Fibroblast of the conjunctiva (primary cell): Measurements from ENCODE around the gene SLC34A1.

ENCODE experiments used
- DNase-seq: peaks from one replicate; pipeline ENCODE4 v3.0.0-alpha.2; 2010; ENCODE audit warnings: low read depth

The SLC34A1 gene

DNA sequence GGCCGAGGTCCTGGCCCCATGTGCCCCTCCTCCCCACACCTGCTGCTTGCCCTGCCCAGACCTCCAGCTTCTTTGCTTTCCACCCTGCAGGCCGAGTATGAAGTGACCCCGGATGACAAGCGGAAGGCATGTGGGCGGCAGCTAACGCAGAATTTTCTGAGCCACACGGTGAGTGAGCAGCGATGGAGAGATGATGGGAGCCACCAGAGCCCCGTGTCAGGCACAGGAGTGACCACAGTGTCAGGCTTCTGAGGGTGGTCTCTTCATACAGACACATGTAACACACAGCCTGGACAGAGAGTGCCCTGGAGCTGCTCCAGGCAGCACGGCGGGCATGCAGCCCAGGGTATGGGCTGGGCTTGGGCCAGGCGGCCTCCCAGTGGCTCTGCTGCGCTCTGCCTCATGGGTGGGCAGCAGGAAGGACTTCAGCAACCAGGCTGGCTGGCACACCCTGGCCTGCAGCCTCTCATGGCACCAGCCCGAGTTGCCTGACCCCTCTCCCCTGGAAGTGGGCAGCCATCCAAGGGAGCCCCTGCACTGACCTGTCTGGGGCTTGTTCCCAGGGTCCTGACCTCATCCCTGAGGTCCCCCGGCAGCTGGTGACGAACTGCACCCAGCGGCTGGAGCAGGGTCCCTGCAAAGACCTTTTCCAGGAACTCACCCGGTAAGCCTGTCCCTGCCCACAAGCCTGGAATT lies 48.1 kb downstream of the SLC34A1 start:
- no peak for DNase-seq

- no peak for DNase-seq
These were observed 48.8 kb downstream of the SLC34A1 start for GRCh38 chr5:177432839-177433657.

- no peak for DNase-seq
These were observed 49.5 kb downstream of the SLC34A1 start for GRCh38 chr5:177433658-177434217.

GRCh38 chr5:177434437-177434836 lies 50.2 kb downstream of the SLC34A1 start:
- no peak for DNase-seq

DNA sequence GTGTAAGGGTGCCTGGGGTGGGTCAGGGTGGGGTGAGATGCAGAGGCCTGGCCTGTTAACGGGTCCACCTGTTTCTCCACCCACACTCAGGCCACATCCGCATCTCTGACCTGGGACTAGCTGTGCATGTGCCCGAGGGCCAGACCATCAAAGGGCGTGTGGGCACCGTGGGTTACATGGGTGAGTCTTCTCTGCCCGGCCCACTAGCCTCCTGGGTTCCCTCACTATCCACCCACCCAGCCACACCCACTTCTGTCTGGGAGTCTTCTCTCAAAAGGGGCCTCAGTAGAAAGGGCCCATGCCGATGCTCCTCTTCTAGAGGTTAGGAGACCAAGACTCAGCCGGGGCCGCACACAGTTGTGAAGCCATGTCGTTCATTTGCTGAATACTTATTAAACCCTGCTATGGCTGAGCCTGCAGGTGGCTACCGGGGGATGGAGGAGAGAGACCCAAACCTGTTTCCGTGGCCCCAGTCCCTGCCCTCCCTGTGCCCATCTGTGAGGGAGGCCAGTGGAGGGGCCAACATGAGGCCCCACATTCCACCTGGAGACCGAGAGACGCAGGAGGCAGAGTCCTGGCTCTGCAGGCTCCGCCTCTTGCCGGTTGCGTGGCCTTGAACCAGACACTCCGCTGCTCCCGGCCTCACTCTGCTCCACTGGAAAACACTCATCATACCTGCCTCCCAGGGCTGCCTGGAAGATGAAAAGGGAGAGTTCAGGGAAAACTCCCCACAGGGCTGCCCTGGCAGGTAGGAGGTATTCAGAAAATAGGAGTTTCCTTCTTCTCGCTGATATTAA lies 50.9 kb downstream of the SLC34A1 start:
- no peak for DNase-seq

- DNase-seq = no peak
These were observed 51.8 kb downstream of the SLC34A1 start for GRCh38 chr5:177435847-177436536.

- no peak for DNase-seq
These were observed 53.4 kb downstream of the SLC34A1 start for GRCh38 chr5:177437623-177438022.

DNA sequence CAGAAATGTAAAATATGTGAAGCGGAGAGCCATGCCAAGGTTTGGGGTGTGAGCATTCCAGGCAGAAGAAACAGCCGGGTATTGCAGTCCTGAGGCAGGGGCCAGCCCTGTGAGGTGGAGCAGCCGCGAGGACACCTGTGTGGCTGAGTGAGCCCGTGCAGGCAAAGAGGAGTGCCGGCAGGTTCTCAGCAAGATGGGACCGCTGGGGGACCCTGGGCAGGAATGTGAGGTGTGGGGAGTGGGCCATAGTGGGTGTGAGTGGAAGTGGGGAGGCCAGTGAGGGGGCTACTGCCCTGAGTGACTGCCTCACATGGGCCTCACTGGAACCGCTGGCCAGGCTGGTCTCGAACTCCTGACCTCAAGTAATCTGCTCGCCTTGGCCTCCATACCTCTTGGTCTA lies 54.2 kb downstream of the SLC34A1 start:
- no peak for DNase-seq

DNA sequence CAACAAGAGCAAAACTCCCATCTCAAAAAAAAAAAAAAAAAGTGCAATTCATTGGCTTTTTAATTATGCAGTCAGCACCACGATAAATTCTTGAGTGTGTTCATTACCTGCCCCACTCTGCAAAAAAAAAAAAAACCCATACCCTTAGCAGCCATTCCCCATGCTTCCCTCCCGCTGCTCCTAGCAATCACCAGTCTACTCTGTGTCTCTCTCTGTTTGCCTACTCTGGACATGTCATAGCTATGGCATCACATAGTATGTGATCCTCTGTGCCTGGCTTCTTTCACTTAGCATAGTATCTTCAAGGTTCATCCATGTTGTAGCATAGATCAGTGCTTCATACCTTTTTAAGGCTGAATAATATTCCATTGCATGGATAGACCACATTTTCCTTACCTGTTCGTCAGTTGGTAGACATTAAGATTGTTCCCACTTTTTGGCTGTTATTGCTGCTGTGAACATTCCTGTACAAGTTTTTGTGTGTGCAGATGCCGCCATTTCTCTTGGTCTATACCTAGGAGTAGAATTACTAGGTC lies 55.4 kb downstream of the SLC34A1 start:
- no peak for DNase-seq

DNA sequence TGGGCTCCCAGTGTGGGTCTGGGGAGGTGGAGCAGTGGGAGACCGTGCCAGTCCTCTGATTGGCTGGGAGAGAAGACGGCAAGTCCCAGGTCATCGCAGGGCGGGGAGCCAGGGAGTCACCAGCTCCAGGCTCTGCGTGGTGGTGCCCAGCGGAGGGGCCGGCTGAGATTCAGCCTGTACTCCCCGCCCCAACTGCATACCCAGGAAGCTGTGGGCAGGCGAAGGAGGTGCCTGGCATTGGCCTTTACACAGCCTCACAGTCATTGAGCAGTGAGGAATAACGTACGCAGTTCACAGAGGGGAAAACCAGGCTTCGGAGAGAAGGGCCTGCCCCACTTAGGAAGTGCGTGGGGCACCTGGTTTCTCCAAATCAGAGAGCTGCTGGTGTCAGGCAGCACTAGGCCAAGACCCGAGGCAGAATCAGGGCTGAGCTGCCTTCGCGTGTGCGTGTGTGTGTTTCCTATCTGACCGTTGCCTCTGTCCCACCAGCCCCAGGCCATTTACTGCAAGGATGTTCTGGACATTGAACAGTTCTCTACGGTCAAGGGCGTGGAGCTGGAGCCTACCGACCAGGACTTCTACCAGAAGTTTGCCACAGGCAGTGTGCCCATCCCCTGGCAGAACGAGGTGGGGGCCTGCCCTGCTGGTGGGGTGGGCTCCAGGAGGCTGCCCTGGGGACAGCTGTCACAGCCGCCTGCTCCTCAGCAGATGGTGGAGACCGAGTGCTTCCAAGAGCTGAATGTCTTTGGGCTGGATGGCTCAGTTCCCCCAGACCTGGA lies 56.2 kb downstream of the SLC34A1 start:
- DNase-seq = no peak

DNA sequence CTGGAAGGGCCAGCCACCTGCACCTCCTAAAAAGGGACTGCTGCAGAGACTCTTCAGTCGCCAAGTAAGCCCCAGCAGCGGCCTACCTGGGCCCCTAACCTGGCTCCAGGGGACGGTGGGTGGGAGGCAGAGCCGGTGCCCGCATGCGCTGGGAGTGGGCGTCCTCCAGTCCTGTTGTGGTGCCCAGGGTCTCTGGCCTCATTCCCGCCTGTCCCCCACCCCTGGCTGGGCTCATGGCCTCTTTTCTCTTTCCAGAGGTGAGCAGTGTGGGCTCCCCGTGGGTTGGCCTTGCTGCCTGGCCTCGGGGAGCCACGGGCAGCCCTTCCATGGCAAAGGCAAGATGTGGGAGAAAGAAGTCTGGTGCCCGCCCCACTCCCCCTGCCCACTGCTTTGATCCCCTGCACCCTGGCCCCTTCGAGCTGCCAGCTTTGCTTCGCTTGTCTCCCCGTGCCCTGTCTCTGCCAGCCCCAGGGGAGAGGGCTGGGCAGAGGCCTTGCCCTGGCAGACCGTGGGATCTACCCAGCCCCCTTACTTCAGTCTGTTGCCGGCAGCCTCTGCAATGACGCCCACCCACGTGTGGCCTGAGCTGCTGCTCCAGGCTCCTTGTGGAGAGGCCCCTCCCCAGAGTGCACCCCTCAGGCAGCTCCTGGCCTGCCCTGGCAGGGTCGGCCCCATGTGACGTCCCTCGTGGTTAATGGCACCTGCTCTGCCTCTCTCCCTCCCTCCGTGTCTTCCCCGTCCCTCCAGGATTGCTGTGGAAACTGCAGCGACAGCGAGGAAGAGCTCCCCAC lies 57.0 kb downstream of the SLC34A1 start:
- DNase-seq = no peak

DNA sequence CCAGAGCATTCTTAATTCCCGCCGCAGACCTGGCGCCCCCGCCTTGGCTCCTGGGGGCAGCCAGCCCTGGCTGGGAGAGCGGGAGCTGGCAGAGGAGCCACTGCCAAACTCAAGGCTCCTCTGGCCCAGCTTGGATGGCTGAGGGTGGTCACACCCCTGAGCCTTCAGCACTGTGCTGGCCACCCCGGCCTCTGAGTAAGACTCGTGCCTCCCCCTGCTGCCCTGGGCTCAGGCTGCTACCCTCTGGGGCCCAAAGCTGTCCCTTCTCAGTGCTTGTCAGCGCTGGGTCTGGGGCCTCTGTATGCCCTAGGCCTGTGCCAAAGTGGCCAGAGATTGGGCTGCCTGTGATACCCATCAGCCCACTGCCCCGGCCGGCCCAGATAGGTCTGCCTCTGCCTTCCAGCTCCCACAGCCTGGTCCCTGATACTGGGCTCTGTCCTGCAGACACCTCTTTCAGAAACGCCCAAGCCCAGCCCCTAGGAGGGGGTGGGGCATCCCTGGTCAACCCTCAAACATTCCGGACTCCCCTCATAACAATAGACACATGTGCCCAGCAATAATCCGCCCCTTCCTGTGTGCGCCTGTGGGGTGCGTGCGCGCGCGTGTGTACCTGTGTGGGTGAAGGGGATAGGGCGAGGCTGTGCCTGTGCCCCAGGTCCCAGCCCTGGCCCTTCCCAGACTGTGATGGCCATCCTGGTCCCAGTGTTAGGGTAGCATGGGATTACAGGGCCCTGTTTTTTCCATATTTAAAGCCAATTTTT lies 58.0 kb downstream of the SLC34A1 start:
- no peak for DNase-seq

- DNase-seq = no peak
These were observed 59.1 kb downstream of the SLC34A1 start for GRCh38 chr5:177443144-177443983.

DNA sequence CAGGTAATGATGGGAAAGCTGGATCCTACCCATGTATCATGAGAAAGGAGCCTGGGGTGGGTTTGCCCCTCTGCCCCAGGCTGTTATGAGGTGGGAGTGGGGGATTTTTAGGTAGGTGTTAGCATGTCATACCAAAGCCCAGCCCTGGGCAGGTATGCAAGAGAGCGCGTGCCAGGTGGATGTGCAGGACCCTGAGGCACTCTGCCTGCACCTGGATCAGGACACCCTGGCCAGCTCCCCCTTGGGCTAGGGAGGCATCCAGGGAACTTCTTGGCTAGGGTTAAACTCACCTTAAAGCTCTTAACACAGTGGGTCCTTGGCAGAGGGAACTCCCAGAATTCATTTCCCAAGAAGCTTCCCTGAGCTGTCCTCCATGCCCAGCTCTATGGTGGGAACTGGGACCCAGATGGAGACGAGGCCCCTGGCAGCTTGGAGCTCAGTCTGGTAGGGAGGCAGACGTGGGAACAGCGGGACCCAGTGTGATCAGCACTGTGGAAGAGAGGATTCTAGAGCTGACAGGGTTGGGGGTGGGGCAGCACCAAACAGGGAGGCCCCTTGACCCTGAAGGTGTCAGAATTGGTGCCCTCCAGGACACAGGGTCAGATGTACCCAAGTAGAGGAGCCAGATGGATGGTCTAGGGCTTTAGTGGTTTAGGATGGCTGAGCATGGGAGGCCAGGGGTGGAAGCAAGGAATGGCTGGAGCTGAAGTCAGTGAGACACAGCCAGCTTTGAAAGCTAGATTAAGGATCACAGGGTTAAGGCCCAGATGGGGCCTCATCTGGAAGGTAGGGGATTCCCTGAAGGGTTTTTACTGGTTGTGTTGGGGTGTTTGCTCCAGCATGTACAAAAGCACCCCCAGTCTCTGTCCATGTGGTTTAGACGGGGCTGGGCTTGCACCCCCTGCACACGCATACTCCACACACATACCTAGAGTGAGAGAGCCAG lies 60.1 kb downstream of the SLC34A1 start:
- no peak for DNase-seq

DNA sequence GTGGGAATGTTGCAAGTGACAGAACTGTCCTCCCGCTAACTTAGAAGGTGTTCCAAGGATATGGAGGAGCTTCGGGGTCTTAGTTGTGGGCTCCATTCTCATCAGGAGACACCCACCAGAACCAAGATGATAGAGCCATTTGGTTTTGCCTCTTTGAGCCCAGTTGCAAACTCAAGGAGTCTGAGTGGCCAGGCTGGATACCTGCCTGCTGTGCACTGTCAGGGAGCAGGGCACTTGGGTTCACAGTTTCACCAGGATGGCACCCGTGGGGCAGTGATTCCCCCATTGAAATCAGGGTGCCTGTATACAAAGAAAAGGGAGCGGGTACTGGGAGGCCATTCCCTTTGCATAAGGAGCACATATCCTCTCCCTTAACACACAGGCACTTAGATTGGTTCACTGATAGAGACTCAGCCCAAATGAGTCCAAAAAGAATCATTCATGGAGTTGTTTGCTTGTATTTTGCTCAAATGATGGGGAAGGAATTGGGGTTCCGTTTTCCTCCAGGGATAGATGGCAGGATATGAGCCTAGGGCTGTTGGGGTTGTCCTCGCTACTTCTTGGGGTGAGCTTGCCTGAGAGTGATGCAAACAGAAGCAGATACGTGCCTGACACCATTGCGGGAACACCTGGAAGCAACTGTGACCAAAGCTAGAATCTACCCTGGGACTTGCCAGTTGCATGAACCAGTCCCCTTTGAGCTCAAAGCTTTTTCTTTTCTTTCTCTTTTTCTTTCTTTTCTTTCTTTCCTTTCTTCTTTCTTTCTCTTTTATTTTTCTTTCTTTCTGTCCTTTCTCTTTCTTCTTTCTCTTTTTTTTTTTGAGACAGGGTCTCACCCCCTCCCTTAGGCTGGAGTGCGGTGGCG lies 61.0 kb downstream of the SLC34A1 start:
- DNase-seq = no peak

DNA sequence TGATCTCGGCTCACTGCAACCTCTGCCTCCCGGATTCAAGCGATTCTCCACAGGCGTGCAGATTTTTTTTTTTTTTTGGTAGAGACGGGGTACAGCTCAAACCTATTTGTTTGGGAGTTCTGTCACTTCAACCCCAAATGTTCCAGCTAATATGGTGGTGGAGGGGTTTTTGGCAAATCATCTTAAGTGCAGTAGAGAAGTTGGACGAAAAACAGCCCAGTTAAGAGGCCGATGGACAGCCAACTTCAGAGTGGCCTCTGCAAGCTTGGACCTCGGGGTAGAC lies 61.6 kb downstream of the SLC34A1 start:
- no peak for DNase-seq
